HepG2 (cell line): Measurements from ENCODE around the gene ULK3. TPM values are rescaled to one million over a fixed set of nuclear protein-coding genes. Genes with fewer than 3 reads are reported as not detected.

Source experiments
- HIC2 ChIP-seq: sonication (generic); formaldehyde crosslinking; IDR thresholded peaks from 2 replicates; pipeline ENCODE4 v1.9.0; 2022; ENCODE audit warnings: low read depth, missing genetic modification reagents
- NONO ChIP-seq, 2 experiments: fragments of 450-650 bp in 1 of 2; sonication (generic) in 1 of 2; formaldehyde crosslinking in 1 of 2; IDR thresholded peaks in 1 of 2; conservative IDR thresholded peaks in 1 of 2; 2 replicates each; pipeline versions ENCODE4 v1.6.1 to v1.8.0; 2017 to 2022; ENCODE audit warnings: mild to moderate bottlenecking in 1 of 2, missing genetic modification reagents in 1 of 2, moderate library complexity in 1 of 2
- NR2F6 ChIP-seq, 2 experiments: IDR thresholded peaks; 2 replicates each; pipeline ENCODE4 v1.6.1; 2016; ENCODE audit warnings: antibody characterized with exemption in 1 of 2, mild to moderate bottlenecking in 1 of 2
- POGK ChIP-seq: sonication (generic); formaldehyde crosslinking; conservative IDR thresholded peaks from 2 replicates; pipeline ENCODE4 v1.8.0; 2022; ENCODE audit warnings: mild to moderate bottlenecking, moderate library complexity, missing genetic modification reagents
- SALL1 ChIP-seq: sonication (generic); formaldehyde crosslinking; IDR thresholded peaks from 2 replicates; pipeline ENCODE4 v1.8.0; 2022; ENCODE audit warnings: mild to moderate bottlenecking, missing genetic modification reagents
- TBX2 ChIP-seq: sonication (generic); formaldehyde crosslinking; IDR thresholded peaks from 2 replicates; pipeline ENCODE4 v1.5.0; 2020; ENCODE audit warnings: missing genetic modification reagents, mild to moderate bottlenecking, borderline replicate concordance
- TEAD3 ChIP-seq: optimal IDR thresholded peaks from 2 replicates; pipeline ENCODE3; 2016; ENCODE audit warnings: borderline replicate concordance
- YEATS2 ChIP-seq: sonication (generic); formaldehyde crosslinking; IDR thresholded peaks from 2 replicates; pipeline ENCODE4 v1.4.0; 2020; ENCODE audit warnings: missing genetic modification reagents, borderline replicate concordance
- ZFY ChIP-seq: sonication (generic); formaldehyde crosslinking; IDR thresholded peaks from 2 replicates; pipeline ENCODE4 v1.4.0; 2020; ENCODE audit warnings: missing genetic modification reagents
- ZNF749 ChIP-seq: sonication (generic); formaldehyde crosslinking; IDR thresholded peaks from 2 replicates; pipeline ENCODE4 v1.8.0; 2022; ENCODE audit warnings: mild to moderate bottlenecking, missing genetic modification reagents, moderate library complexity, borderline replicate concordance
- ZNF768 ChIP-seq: sonication (generic); formaldehyde crosslinking; IDR thresholded peaks from 2 replicates; pipeline ENCODE4 v1.4.0; 2020; ENCODE audit warnings: missing genetic modification reagents
- polyA plus RNA-seq, 8 experiments: library from polyadenylated mRNA; depleted of rRNA in 3 of 8; stranded (reverse) in 7 of 8; unstranded in 1 of 8; fragments of >200 nt; fragmentation: Illumina TruSeq in 4 of 8; extraction: Trizol in 4 of 8; gene quantifications; 2 replicates each; pipeline versions ENCODE4 v1.2.1 to v1.2.3, GENCODE V29; 2011 to 2016; ENCODE audit warnings: low read depth in 4 of 8, missing spikeins in 1 of 8, mixed read lengths in 1 of 8; ENCODE audit not compliant: insufficient read depth in 1 of 8
- total RNA-seq, 5 experiments: library from RNA; depleted of rRNA; stranded (reverse); fragments of >200 nt; fragmentation: Illumina TruSeq; extraction: Trizol; gene quantifications; 2 replicates each; pipeline ENCODE4 v1.2.3, GENCODE V29; 2016; ENCODE audit warnings: low read depth in 1 of 5
- TF ChIP-seq, protein P1 (sequence below): sonication (generic); formaldehyde crosslinking; IDR thresholded peaks from 2 replicates; pipeline ENCODE4 v1.4.0; 2020; ENCODE audit warnings: missing genetic modification reagents
- TF ChIP-seq, protein P2 (sequence below): sonication (generic); formaldehyde crosslinking; IDR thresholded peaks from 2 replicates; pipeline ENCODE4 v1.4.0; 2020; ENCODE audit warnings: missing genetic modification reagents; ENCODE audit errors: not compliant biosample characterization
- TF ChIP-seq, protein P3 (sequence below): sonication (generic); formaldehyde crosslinking; IDR thresholded peaks from 2 replicates; pipeline ENCODE4 v1.5.0; 2020; ENCODE audit warnings: mild to moderate bottlenecking, missing genetic modification reagents

Gene ULK3
- total and polyA plus RNA-seq, 2 of the 13 experiments (the other 11 are each of a cell fraction or from before 2014, with no cell fraction given): 15.2 to 23.7 TPM

- TF ChIP-seq POGK (CRISPR knock-in tag) (peak; percentile 59; the same call in 1 of the 2 replicates), NR2F6 (IDR thresholded peaks at IDR 0.05) (peak; percentile 27; the same call in 1 of the 2 replicates), NR2F6 (CRISPR knock-in tag; IDR thresholded peaks at IDR 0.05) (peak; percentile 63; the same call in 1 of the 2 replicates), ZFY (no peak), NONO (IDR thresholded peaks at IDR 0.05) (no peak), NONO (CRISPR knock-in tag; conservative IDR thresholded peaks at IDR 0.05) (0 out of 2 replicates have a peak, but pooled peaks have one; percentile 26), ZNF768 (CRISPR knock-in tag) (peak; percentile 40; the same call in 1 of the 2 replicates), TEAD3 (CRISPR knock-in tag) (peak; percentile 20), ZNF749 (no peak), HIC2 (CRISPR knock-in tag) (peak; percentile 60; the same call in 1 of the 2 replicates), YEATS2 (CRISPR knock-in tag) (0 out of 2 replicates have a peak, but pooled peaks have one; percentile 28), SALL1 (CRISPR knock-in tag) (peak; percentile 36; the same call in 1 of the 2 replicates), TBX2 (CRISPR knock-in tag) (peak; percentile 35; the same call in 1 of the 2 replicates)
- TF ChIP-seq, protein P1, sequence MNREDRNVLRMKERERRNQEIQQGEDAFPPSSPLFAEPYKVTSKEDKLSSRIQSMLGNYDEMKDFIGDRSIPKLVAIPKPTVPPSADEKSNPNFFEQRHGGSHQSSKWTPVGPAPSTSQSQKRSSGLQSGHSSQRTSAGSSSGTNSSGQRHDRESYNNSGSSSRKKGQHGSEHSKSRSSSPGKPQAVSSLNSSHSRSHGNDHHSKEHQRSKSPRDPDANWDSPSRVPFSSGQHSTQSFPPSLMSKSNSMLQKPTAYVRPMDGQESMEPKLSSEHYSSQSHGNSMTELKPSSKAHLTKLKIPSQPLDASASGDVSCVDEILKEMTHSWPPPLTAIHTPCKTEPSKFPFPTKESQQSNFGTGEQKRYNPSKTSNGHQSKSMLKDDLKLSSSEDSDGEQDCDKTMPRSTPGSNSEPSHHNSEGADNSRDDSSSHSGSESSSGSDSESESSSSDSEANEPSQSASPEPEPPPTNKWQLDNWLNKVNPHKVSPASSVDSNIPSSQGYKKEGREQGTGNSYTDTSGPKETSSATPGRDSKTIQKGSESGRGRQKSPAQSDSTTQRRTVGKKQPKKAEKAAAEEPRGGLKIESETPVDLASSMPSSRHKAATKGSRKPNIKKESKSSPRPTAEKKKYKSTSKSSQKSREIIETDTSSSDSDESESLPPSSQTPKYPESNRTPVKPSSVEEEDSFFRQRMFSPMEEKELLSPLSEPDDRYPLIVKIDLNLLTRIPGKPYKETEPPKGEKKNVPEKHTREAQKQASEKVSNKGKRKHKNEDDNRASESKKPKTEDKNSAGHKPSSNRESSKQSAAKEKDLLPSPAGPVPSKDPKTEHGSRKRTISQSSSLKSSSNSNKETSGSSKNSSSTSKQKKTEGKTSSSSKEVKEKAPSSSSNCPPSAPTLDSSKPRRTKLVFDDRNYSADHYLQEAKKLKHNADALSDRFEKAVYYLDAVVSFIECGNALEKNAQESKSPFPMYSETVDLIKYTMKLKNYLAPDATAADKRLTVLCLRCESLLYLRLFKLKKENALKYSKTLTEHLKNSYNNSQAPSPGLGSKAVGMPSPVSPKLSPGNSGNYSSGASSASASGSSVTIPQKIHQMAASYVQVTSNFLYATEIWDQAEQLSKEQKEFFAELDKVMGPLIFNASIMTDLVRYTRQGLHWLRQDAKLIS: no peak
- TF ChIP-seq, protein P2, sequence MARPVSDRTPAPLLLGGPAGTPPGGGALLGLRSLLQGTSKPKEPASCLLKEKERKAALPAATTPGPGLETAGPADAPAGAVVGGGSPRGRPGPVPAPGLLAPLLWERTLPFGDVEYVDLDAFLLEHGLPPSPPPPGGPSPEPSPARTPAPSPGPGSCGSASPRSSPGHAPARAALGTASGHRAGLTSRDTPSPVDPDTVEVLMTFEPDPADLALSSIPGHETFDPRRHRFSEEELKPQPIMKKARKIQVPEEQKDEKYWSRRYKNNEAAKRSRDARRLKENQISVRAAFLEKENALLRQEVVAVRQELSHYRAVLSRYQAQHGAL (CRISPR knock-in tag): no peak
- TF ChIP-seq, protein P3, sequence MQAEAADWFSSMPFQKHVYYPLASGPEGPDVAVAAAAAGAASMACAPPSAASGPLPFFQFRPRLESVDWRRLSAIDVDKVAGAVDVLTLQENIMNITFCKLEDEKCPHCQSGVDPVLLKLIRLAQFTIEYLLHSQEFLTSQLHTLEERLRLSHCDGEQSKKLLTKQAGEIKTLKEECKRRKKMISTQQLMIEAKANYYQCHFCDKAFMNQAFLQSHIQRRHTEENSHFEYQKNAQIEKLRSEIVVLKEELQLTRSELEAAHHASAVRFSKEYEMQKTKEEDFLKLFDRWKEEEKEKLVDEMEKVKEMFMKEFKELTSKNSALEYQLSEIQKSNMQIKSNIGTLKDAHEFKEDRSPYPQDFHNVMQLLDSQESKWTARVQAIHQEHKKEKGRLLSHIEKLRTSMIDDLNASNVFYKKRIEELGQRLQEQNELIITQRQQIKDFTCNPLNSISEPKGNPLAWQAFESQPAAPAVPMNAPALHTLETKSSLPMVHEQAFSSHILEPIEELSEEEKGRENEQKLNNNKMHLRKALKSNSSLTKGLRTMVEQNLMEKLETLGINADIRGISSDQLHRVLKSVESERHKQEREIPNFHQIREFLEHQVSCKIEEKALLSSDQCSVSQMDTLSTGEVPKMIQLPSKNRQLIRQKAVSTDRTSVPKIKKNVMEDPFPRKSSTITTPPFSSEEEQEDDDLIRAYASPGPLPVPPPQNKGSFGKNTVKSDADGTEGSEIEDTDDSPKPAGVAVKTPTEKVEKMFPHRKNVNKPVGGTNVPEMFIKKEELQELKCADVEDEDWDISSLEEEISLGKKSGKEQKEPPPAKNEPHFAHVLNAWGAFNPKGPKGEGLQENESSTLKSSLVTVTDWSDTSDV: 0 out of 2 replicates have a peak, but pooled peaks have one; percentile 9
These were observed 42.9 kb downstream of the ULK3 start (continued) for GRCh38 chr15:74799856-74800558.
